OCI-LY7 (cell line): ENCODE data around the gene FBXL20. TPM values are rescaled to one million over a fixed set of nuclear protein-coding genes. Genes with fewer than 3 reads are reported as not detected.
"Not testable (repeated sequence)": the region's sequence is repeated elsewhere in the genome, so short reads cannot be mapped to it uniquely, and the experiment has no call there.

Experiments used
- BruUV-seq: library from RNA; stranded (reverse); fragments of 400-500 nt; replicated peaks from 2 replicates; lab custom pipeline; 2021; lab: Mats Ljungman, UMichigan
- CTCF ChIA-PET: fragments of 300-600 bp; sonication (Branson Sonifier 250); formaldehyde crosslinking; loops from one replicate; lab custom pipeline; 2022; ENCODE audit warnings: antibody characterized with exemption; ENCODE audit not compliant: unreplicated experiment; lab: Charles Lee
- POLR2A ChIA-PET: fragments of 300-600 bp; sonication (Branson Sonifier 250); formaldehyde crosslinking; loops from one replicate; lab custom pipeline; 2022; ENCODE audit warnings: antibody characterized with exemption; lab: Charles Lee
- DNase-seq: peaks from one replicate; pipeline ENCODE4 v3.0.0-alpha.2; 2015; ENCODE audit warnings: low spot score
- H2AFZ ChIP-seq: fragments of 200-600 bp; sonication (generic), shearing (Covaris generic); 2 replicates; pipeline ENCODE4 v1.6.1; 2014; ENCODE audit warnings: mild to moderate bottlenecking, antibody characterized with exemption, low read length, moderate library complexity
- H3K27ac ChIP-seq: fragments of 200-600 bp; sonication (generic); 2 replicates; pipeline ENCODE4 v1.5.1; 2014; ENCODE audit warnings: mixed run types, low read depth, mild to moderate bottlenecking, moderate library complexity, low read length, inconsistent platforms; ENCODE audit not compliant: poor library complexity, severe bottlenecking
- H3K36me3 ChIP-seq: fragments of 200-600 bp; sonication (generic); 2 replicates; pipeline ENCODE4 v1.6.1; 2014; ENCODE audit warnings: mild to moderate bottlenecking, antibody characterized with exemption, low read length, moderate library complexity, mixed read lengths; ENCODE audit not compliant: insufficient read depth
- H3K4me1 ChIP-seq: fragments of 200-600 bp; sonication (generic); 2 replicates; pipeline ENCODE4 v1.5.1; 2014; ENCODE audit warnings: mild to moderate bottlenecking, low read length; ENCODE audit not compliant: insufficient read depth, poor library complexity, severe bottlenecking
- H3K4me2 ChIP-seq: fragments of 200-600 bp; sonication (generic); 2 replicates; pipeline ENCODE4 v1.6.1; 2014; ENCODE audit warnings: mild to moderate bottlenecking, low read length
- H3K4me3 ChIP-seq: fragments of 200-600 bp; sonication (generic); 2 replicates; pipeline ENCODE4 v1.5.1; 2014; ENCODE audit warnings: mild to moderate bottlenecking, low read depth, low read length; ENCODE audit not compliant: poor library complexity, severe bottlenecking
- H3K79me2 ChIP-seq: fragments of 200-600 bp; sonication (generic); 2 replicates; pipeline ENCODE4 v1.6.1; 2016; ENCODE audit warnings: low read depth, mild to moderate bottlenecking, low read length, moderate library complexity, mixed read lengths; ENCODE audit not compliant: insufficient read depth
- H3K9me2 ChIP-seq: fragments of 200-600 bp; sonication (generic); 2 replicates; pipeline ENCODE4 v1.6.1; 2016; ENCODE audit warnings: mild to moderate bottlenecking, low read length, mixed read lengths; ENCODE audit not compliant: insufficient read depth
- H3K9me3 ChIP-seq: fragments of 200-600 bp; sonication (generic); 2 replicates; pipeline ENCODE4 v1.6.1; 2014; ENCODE audit warnings: mild to moderate bottlenecking, mixed run types, low read length, mixed read lengths
- H4K20me1 ChIP-seq: fragments of 200-600 bp; sonication (generic); 2 replicates; pipeline ENCODE4 v1.6.1; 2014; ENCODE audit warnings: mild to moderate bottlenecking, antibody characterized with exemption, low read length, moderate library complexity, mixed read lengths; ENCODE audit not compliant: insufficient read depth
- CTCF ChIP-seq: fragments of 200-600 bp; sonication (generic); conservative IDR thresholded peaks from 2 replicates; pipeline ENCODE4 v1.5.1; 2014; ENCODE audit warnings: mild to moderate bottlenecking, antibody characterized with exemption, low read length, moderate library complexity, mixed read lengths
- EZH2phosphoT487 ChIP-seq: fragments of 200-600 bp; sonication (generic); IDR thresholded peaks from 2 replicates; pipeline ENCODE4 v1.6.1; 2018; ENCODE audit warnings: low read depth, borderline replicate concordance, mild to moderate bottlenecking, mixed run types, antibody characterized with exemption, low read length, moderate library complexity, mixed read lengths
- intact Hi-C: fragments of 100-400 bp; cut with micrococcal nuclease; formaldehyde crosslinking; loops from one replicate; pipeline ENCODE4 v1.10.0; 2022; ENCODE audit not compliant: unreplicated experiment
- total RNA-seq, 2 experiments: library from RNA; depleted of rRNA in 1 of 2; stranded (reverse); fragments of >200 nt in 1 of 2; shearing (Covaris generic) in 1 of 2; gene quantifications; 2 replicates each; pipeline ENCODE4 v1.2.3, GENCODE V29; 2014 to 2022

The FBXL20 gene
- total RNA-seq, 2 experiments from 2014 or later, result 2.1 to 12.2 TPM

- Histone ChIP-seq H3K4me2 (no peak overlapping the region), H2AFZ (no peak overlapping the region), H4K20me1 (no peaks in the 10 kb centered on the region), H3K9me2 (no peaks in the 10 kb centered on the region), H3K4me3 (no peak overlapping the region), H3K27ac (no peak overlapping the region), H3K79me2 (no peaks in the 10 kb centered on the region), H3K9me3 (no peaks in the 10 kb centered on the region), H3K4me1 (no peaks in the 10 kb centered on the region), H3K36me3 (no peaks in the 10 kb centered on the region)
- TF ChIP-seq EZH2phosphoT487, result no peak
- no peak for TF ChIP-seq CTCF
- BruUV-seq, result no TSS peak
- POLR2A ChIA-PET, result interaction anchor here (1.4 kb wide), 1 partner anchor 19 kb away, joined by 6 read pairs; no protein-coding TSS in a partner anchor
- CTCF ChIA-PET, result interaction anchor here (0.6 kb wide), 1 partner anchor 43 kb away, joined by 3 read pairs; no protein-coding TSS in a partner anchor
- DNase-seq, result no peak
- intact Hi-C loops, result no loop called here
These were observed 149.4 kb downstream of the FBXL20 start for GRCh38 chr17:39251997-39252396.

GRCh38 chr17:39250076-39250475 lies 151.3 kb downstream of the FBXL20 start:
- CTCF ChIA-PET, BruUV-seq: not testable (repeated sequence)

DNA sequence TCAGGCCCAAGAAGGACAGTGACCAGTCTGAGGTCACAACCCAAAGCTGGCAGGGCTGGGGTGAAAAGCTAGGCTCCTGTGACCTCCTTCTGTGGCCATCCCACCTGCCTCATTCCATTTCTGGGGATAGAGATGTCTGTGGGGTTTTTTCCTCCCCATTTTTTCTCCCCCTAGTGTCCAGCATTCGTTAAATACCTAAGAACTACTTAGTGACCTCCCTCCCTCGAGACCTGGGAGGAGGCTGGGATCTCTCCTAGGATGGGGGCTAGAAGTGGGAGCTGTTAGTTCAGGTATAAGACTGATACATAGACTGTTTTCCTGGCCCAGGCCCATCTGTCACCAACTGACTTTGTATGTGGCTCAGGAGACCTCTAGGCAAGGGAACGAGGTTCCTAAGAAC lies 155.2 kb downstream of the FBXL20 start:
- no peak overlapping the region for H2AFZ ChIP-seq
- H3K79me2 ChIP-seq, result no peaks in the 10 kb centered on the region
- no TSS peak for BruUV-seq
- no peak overlapping the region for H3K4me2 ChIP-seq
- no peaks in the 10 kb centered on the region for H3K36me3 ChIP-seq
- TF ChIP-seq CTCF, result peak; percentile 28; the same call in 1 of the 2 replicates
- TF ChIP-seq EZH2phosphoT487, result no peak
- H3K9me2 ChIP-seq, result no peaks in the 10 kb centered on the region
- no peak for DNase-seq
- ChIA-PET CTCF (no interaction called here), POLR2A (no interaction called here)
- H3K4me1 ChIP-seq, result peaks cover 39% of the 10 kb centered on the region
- H4K20me1 ChIP-seq, result no peaks in the 10 kb centered on the region
- no peak overlapping the region for H3K27ac ChIP-seq
- intact Hi-C loops, result no loop called here
- H3K4me3 ChIP-seq, result no peak overlapping the region
- H3K9me3 ChIP-seq, result no peaks in the 10 kb centered on the region

More at GRCh38 chr17:39250076-39250475, 151.3 kb downstream of the FBXL20 start:
- H3K27ac ChIP-seq, H2AFZ ChIP-seq, H4K20me1 ChIP-seq, H3K4me3 ChIP-seq, H3K36me3 ChIP-seq, H3K9me3 ChIP-seq, H3K9me2 ChIP-seq, intact Hi-C loops, H3K4me1 ChIP-seq, H3K4me2 ChIP-seq, DNase-seq, H3K79me2 ChIP-seq: not testable (repeated sequence)
- POLR2A ChIA-PET, result interaction anchor here (0.7 kb wide), 1 partner anchor 52 kb away, joined by 3 read pairs; no protein-coding TSS in a partner anchor
